Activated CD4-positive, alpha-beta T cell treated with anti-CD3 and anti-CD28 coated beads, Interleukin-2, amount 10 ng/mL, durations not matched to agents 7 days and 5 days (primary cell): Measurements from ENCODE around the gene SLCO1B1. TPM values are rescaled to one million over a fixed set of nuclear protein-coding genes. Genes with fewer than 3 reads are reported as not detected.
"Not testable (repeated sequence)": the region's sequence is repeated elsewhere in the genome, so short reads cannot be mapped to it uniquely, and the experiment has no call there.

Experiments
- CTCF ChIA-PET: fragments of 350-600 bp; sonication (Branson Sonifier 250); formaldehyde crosslinking; loops from one replicate; lab custom pipeline; 2021; ENCODE audit warnings: antibody characterized with exemption; lab: Charles Lee
- POLR2A ChIA-PET: fragments of 350-600 bp; sonication (Branson Sonifier 250); formaldehyde crosslinking; loops from one replicate; lab custom pipeline; 2021; ENCODE audit warnings: antibody characterized with exemption; lab: Charles Lee
- DNase-seq: peaks from one replicate; pipeline ENCODE4 v3.0.0-alpha.2; 2020
- H3K27ac Mint-ChIP-seq: one replicate; pipeline ENCODE4 v1.8.0; 2021; ENCODE audit warnings: mild to moderate bottlenecking, moderate library complexity, mixed read lengths
- H3K27me3 Mint-ChIP-seq: one replicate; pipeline ENCODE4 v1.8.0; 2021; ENCODE audit warnings: mixed read lengths
- H3K36me3 Mint-ChIP-seq: one replicate; pipeline ENCODE4 v1.8.0; 2021; ENCODE audit warnings: low read depth, mixed read lengths
- H3K4me1 Mint-ChIP-seq: one replicate; pipeline ENCODE4 v1.8.0; 2021; ENCODE audit warnings: mixed read lengths
- H3K4me3 Mint-ChIP-seq: one replicate; pipeline ENCODE4 v1.8.0; 2021; ENCODE audit warnings: mild to moderate bottlenecking, moderate library complexity, mixed read lengths
- H3K9me3 Mint-ChIP-seq: one replicate; pipeline ENCODE4 v1.8.0; 2021; ENCODE audit warnings: mixed read lengths
- total RNA-seq, 2 experiments: library from RNA; stranded (reverse); gene quantifications; one replicate each; pipeline ENCODE4 v1.2.3, GENCODE V29; 2021

SLCO1B1 gene, protein sequence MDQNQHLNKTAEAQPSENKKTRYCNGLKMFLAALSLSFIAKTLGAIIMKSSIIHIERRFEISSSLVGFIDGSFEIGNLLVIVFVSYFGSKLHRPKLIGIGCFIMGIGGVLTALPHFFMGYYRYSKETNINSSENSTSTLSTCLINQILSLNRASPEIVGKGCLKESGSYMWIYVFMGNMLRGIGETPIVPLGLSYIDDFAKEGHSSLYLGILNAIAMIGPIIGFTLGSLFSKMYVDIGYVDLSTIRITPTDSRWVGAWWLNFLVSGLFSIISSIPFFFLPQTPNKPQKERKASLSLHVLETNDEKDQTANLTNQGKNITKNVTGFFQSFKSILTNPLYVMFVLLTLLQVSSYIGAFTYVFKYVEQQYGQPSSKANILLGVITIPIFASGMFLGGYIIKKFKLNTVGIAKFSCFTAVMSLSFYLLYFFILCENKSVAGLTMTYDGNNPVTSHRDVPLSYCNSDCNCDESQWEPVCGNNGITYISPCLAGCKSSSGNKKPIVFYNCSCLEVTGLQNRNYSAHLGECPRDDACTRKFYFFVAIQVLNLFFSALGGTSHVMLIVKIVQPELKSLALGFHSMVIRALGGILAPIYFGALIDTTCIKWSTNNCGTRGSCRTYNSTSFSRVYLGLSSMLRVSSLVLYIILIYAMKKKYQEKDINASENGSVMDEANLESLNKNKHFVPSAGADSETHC
- not detected for total RNA-seq

DNA sequence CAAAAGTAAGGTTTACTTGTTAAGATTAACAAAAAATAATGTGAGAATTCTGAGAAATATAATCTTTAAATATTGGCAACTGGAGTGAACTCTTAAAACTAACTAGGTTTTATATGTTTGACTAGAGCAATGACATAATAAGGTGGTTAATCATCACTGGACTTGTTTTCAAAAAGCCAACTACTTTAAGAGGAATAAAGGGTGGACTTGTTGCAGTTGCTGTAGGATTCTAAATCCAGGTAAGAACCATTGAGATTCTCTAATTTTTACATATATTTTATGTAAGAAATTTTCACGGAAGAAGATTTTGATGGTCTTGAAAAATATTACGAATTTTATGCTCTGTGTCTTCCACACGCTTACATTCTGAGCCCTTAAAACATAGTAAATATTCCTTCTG, at the start of gene SLCO1B1:
Gene SLCO1B1 (plus strand): TSS at position 197 of the 400 bp plus-strand sequence. CDS start 10,381 bp downstream, outside the sequence.
- Mint-ChIP-seq H3K27ac (no peak within 1 kb of the TSS), H3K27me3 (no peaks in the 10 kb centered on the region), H3K9me3 (peaks cover 3% of the 10 kb centered on the region), H3K4me3 (no peak within 1 kb of the TSS), H3K4me1 (no peaks in the 10 kb centered on the region), H3K36me3 (no peaks in the 10 kb centered on the region)
- ChIA-PET CTCF (no interaction called here), POLR2A (interaction anchor here (0.6 kb wide), 1 partner anchor 157 kb away, joined by 3 read pairs; no protein-coding TSS in a partner anchor)
- DNase-seq, result no peak

DNA sequence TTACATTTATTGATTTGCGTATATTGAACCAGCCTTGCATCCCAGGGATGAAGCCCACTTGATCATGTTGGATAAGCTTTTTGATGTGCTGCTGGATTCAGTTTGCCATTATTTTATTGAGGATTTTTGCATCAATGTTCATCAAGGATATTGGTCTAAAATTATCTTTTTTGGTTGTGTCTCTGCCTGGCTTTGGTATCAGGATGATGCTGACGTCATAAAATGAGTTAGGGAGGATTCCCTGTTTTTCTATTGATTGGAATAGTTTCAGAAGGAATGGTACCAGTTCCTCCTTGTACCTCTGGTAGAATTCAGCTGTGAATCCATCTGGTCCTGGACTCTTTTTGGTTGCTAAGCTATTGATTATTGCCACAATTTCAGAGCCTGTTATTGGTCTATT, 46.2 kb upstream of the SLCO1B1 start:
- DNase-seq, POLR2A ChIA-PET, H3K27me3 Mint-ChIP-seq, CTCF ChIA-PET, H3K36me3 Mint-ChIP-seq, H3K27ac Mint-ChIP-seq, H3K4me1 Mint-ChIP-seq, H3K4me3 Mint-ChIP-seq: not testable (repeated sequence)
- H3K9me3 Mint-ChIP-seq, result peaks cover 15% of the 10 kb centered on the region

DNA sequence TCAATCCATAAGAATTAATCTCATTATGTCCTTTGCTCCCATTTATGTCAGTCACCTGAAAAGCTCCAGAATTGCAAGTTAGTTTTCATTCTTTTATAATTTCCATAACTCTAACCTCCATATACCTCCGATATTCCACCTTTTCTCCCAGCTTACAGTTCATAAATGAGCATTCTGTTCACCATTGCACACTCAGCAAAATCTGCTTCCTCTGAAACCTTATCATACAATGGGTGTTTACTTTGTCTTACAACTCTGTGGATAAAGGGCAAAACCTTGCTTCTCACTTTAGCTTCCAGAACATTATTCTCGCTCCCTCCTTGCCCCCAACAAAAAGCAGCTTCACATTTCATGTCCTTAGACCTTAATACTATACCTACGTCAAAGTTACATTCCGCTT, 19.3 kb upstream of the SLCO1B1 start:
- DNase-seq, result no peak
- H3K4me1 Mint-ChIP-seq, result no peaks in the 10 kb centered on the region
- H3K4me3 Mint-ChIP-seq, result no peak overlapping the region
- ChIA-PET CTCF (no interaction called here), POLR2A (no interaction called here)
- H3K27me3 Mint-ChIP-seq, result no peaks in the 10 kb centered on the region
- no peak overlapping the region for H3K27ac Mint-ChIP-seq
- no peaks in the 10 kb centered on the region for H3K36me3 Mint-ChIP-seq
- no peaks in the 10 kb centered on the region for H3K9me3 Mint-ChIP-seq

DNA sequence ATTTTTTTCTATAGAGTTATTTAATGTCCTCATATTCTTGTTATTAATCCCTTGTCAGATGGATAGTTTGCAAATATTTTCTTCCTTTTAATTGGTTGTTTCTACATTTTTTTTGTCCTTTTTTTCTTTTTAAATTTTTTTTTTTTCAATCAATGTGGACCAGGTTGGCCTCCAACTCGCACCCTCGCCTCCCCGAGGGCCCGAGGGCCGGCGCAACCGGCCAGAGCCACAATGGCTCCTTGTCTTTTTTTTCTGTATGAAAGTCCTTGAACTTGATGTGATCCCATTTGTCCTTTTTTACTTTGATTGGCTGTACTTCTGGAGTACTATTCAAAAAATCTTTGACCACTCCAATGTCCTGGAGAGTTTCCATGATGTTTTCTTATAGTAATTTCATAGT, 17.7 kb upstream of the SLCO1B1 start:
- H3K4me1 Mint-ChIP-seq, result no peaks in the 10 kb centered on the region
- DNase-seq, result no peak
- no peaks in the 10 kb centered on the region for H3K27me3 Mint-ChIP-seq
- ChIA-PET POLR2A (no interaction called here), CTCF (no interaction called here)
- H3K27ac Mint-ChIP-seq, result no peak overlapping the region
- no peak overlapping the region for H3K4me3 Mint-ChIP-seq
- H3K9me3 Mint-ChIP-seq, result peaks cover 5% of the 10 kb centered on the region
- no peaks in the 10 kb centered on the region for H3K36me3 Mint-ChIP-seq

DNA sequence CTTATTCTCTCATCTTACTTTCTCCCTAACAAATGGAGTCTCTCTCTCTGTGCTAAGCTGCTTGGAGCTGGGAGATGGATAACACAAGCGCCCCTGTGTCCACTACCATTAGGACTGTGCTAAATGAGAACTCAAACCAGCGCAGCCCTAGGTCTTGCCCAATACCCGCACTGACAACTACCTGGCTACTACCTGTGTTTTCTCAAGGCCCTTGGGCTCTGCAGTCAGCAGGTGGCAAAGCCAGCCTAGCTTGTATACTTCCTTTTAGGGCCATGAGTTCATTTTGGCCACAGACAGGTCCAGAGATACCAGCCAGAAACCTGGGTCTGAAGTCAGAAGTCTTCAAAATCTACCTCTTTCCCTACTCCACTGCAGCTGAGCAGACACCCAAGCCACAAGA, 13.0 kb upstream of the SLCO1B1 start:
- no peak for DNase-seq
- no peak overlapping the region for H3K27ac Mint-ChIP-seq
- CTCF ChIA-PET, result no interaction called here
- H3K27me3 Mint-ChIP-seq, result no peaks in the 10 kb centered on the region
- peaks cover 5% of the 10 kb centered on the region for H3K9me3 Mint-ChIP-seq
- no peaks in the 10 kb centered on the region for H3K4me1 Mint-ChIP-seq
- POLR2A ChIA-PET, result interaction anchor here (0.6 kb wide), 1 partner anchor 183 kb away, joined by 4 read pairs; no protein-coding TSS in a partner anchor
- H3K4me3 Mint-ChIP-seq, result no peak overlapping the region
- H3K36me3 Mint-ChIP-seq, result no peaks in the 10 kb centered on the region

DNA sequence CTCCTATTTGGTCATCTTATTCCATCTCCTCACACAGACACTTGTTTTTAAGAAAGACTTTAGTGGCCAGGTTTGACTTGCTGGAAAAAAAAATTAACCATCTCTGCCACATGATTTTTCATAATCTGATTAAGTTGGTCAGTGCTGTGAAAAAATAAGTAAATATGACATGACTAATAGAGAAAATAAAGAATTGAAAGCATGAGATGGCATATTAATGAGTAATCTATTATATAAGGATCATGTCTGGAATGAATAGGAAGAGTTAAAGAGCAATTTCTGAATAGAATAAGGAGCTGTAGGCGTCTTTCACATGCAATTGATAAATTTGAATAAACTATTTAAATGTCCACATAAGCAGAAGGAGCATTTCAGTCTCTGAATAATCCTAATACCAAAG, 12.2 kb upstream of the SLCO1B1 start:
- Mint-ChIP-seq H3K36me3 (no peaks in the 10 kb centered on the region), H3K4me1 (no peaks in the 10 kb centered on the region), H3K27ac (no peak overlapping the region), H3K27me3 (no peaks in the 10 kb centered on the region), H3K9me3 (peaks cover 5% of the 10 kb centered on the region), H3K4me3 (no peak overlapping the region)
- ChIA-PET POLR2A (no interaction called here), CTCF (no interaction called here)
- DNase-seq, result no peak

DNA sequence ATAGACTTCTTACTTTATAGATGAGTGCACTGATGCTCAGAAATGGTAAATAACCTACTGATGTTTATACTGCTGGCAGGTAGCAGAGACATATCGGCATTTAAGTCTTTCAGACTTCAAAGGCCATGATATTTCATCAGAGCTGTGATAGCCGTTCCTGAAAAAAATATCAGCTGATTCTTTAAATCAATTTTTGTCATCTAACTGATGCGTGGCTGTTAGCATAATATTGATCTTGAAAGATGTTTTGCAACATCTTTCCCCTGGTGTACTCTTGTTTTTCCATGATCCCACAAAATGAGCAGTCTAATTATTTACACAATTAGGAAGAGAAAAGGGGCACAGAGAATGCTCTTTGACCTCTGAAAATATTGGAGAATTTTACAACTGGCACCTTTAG, 1.6 kb upstream of the SLCO1B1 start:
- no peak overlapping the region for H3K4me3 Mint-ChIP-seq
- ChIA-PET CTCF (no interaction called here), POLR2A (no interaction called here)
- H3K4me1 Mint-ChIP-seq, result no peaks in the 10 kb centered on the region
- no peak overlapping the region for H3K27ac Mint-ChIP-seq
- DNase-seq, result no peak
- H3K36me3 Mint-ChIP-seq, result no peaks in the 10 kb centered on the region
- H3K9me3 Mint-ChIP-seq, result peaks cover 5% of the 10 kb centered on the region
- H3K27me3 Mint-ChIP-seq, result no peaks in the 10 kb centered on the region

DNA sequence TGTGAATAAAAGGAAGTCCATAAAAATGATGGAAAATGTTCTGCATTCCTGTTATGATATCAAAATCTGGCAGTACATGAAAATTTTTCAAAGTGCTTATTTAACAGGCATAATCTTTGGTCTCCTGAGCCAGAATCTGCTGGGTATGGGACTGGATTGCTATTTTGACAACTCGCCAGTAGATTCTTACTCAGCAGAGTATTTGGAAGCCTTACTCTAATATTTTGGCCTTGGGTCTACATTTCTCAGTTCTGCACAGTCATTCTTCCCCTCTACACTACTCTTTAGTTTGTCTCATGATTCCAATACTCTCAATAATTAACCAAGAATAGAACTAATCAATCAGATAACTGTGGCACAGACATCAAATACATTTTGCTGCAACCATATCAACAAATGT, 1.1 kb upstream of the SLCO1B1 start:
- ChIA-PET CTCF (no interaction called here), POLR2A (no interaction called here)
- Mint-ChIP-seq H3K27me3 (no peaks in the 10 kb centered on the region), H3K9me3 (peaks cover 2% of the 10 kb centered on the region), H3K27ac (no peak overlapping the region), H3K4me1 (no peaks in the 10 kb centered on the region), H3K36me3 (no peaks in the 10 kb centered on the region), H3K4me3 (no peak overlapping the region)
- DNase-seq, result no peak

DNA sequence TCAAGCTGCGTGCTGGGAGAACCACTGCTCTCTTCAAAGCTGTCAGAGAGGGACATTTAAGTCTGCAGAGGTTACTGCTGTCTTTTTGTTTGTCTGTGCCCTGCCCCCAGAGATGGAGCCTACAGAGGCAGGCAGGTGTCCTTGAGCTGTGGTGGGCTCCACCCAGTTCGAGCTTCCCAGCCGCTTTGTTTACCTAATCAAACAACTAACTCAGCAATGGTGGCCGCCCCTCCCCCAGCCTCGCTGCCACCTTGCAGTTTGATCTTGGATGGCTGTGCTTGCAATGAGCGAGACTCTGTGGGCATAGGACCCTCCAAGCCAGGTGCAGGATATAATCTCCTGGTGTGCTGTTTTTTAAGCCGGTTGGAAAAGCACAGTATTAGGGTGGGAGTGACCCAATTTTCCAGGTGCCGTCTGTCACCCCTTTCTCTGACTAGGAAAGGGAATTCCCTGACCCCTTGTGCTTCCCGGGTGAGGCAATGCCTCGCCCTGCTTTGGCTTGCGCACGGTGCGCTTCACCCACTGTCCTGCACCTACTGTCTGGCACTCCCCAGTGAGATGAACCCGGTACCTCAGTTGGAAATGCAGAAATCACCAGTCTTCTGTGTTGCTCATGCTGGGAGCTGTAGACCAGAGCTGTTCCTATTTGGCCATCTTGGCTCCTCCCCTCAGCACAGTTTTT, 6.5 kb downstream of the SLCO1B1 start:
- CTCF ChIA-PET, H3K36me3 Mint-ChIP-seq, H3K4me1 Mint-ChIP-seq, H3K9me3 Mint-ChIP-seq, H3K27me3 Mint-ChIP-seq, H3K27ac Mint-ChIP-seq, POLR2A ChIA-PET, DNase-seq, H3K4me3 Mint-ChIP-seq: not testable (repeated sequence)

DNA sequence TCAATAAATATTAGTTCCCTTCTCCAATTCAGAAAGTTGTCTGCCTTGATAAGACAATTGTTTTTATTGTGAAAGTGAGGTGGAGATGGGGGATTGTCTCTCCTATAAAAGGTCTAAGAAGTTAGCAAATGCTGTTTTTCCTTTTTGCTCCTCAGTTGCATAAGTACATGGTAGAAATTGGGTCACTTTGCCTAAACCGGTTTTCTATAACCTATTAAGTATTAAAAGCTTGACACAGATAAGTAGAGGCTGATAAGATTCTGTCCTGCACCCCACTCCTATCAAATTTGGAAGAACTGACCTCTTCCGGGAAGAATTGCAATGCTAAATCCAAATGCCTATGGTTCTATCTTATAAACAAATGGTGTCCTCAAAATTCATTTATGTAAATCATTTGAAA, 7.0 kb downstream of the SLCO1B1 start:
- no peak overlapping the region for H3K27ac Mint-ChIP-seq
- DNase-seq, result no peak
- CTCF ChIA-PET, result no interaction called here
- POLR2A ChIA-PET, result no interaction called here
- no peaks in the 10 kb centered on the region for H3K4me1 Mint-ChIP-seq
- H3K4me3 Mint-ChIP-seq, result no peak overlapping the region
- peaks cover 5% of the 10 kb centered on the region for H3K9me3 Mint-ChIP-seq
- no peaks in the 10 kb centered on the region for H3K27me3 Mint-ChIP-seq
- H3K36me3 Mint-ChIP-seq, result no peaks in the 10 kb centered on the region

DNA sequence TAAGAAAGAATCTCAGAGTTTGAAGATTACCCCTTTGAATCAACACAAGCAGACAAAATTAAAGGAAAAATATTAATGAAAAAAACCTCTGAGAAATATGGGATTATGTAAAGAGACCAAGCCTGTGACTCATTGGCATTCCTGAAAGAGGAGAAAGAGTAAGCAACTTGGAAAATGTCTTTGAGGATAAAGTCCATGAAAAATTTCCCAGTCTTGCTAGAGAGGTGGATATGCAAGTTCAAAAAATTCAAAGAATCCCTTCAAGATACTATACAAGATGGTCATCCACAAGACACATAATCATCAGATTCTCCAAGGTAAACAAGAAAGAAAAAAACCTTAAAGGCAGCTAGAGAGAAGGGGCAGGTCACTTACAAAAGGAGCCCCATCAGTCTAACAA, 13.3 kb downstream of the SLCO1B1 start:
- no peak for DNase-seq
- H3K27ac Mint-ChIP-seq, result no peak overlapping the region
- H3K4me1 Mint-ChIP-seq, result no peaks in the 10 kb centered on the region
- no peaks in the 10 kb centered on the region for H3K27me3 Mint-ChIP-seq
- ChIA-PET POLR2A (no interaction called here), CTCF (no interaction called here)
- H3K36me3 Mint-ChIP-seq, result no peaks in the 10 kb centered on the region
- no peak overlapping the region for H3K4me3 Mint-ChIP-seq
- no peaks in the 10 kb centered on the region for H3K9me3 Mint-ChIP-seq

DNA sequence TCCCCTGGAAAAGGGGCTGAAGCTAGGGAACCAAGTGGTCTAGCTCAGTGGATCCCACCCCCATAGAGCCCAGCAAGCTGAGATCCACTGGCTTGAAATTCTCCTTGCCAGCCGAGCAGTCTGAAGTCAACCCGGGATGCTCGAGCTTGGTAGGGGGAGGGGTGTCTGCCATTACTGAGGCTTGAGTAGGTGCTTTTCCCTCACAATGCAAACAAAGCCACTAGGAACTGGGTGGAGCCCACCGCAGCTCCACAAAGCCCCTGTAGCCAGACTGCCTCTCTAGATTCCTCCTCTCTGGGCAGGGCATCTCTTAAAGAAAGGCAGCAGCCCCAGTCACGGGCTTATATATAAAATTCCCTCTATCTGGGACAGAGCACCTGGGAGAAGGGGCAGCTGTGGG, 18.9 kb downstream of the SLCO1B1 start:
- POLR2A ChIA-PET, result not testable (repeated sequence)

DNA sequence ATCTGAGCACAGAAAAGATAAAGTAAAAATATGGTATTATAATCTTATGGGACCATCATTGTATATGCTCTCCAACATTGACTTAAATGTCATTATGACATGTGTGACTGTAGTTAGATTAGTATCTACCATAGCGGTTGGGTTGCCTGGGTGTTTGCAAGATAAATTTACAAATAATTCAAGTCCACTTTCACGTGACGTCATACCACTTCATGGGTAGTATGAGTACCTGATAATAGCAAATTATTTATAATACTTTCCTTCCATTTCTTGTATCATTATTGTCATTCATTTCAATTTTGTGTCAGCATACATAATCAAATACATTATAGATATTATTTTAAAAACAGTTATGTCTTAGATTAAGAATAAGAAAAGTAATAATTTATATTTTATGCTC, 20.2 kb downstream of the SLCO1B1 start:
- Mint-ChIP-seq H3K4me1 (peaks cover 7% of the 10 kb centered on the region), H3K9me3 (no peaks in the 10 kb centered on the region), H3K27ac (no peak overlapping the region), H3K36me3 (no peaks in the 10 kb centered on the region), H3K27me3 (no peaks in the 10 kb centered on the region), H3K4me3 (no peak overlapping the region)
- no peak for DNase-seq
- CTCF ChIA-PET, result no interaction called here
- POLR2A ChIA-PET, result no interaction called here

More for the DNA sequence above, 18.9 kb downstream of the SLCO1B1 start:
- H3K27ac Mint-ChIP-seq, H3K36me3 Mint-ChIP-seq, H3K27me3 Mint-ChIP-seq, DNase-seq, H3K9me3 Mint-ChIP-seq, H3K4me1 Mint-ChIP-seq, H3K4me3 Mint-ChIP-seq, CTCF ChIA-PET: not testable (repeated sequence)
